Spinal cord (tissue), 10 donors: ENCODE results near the gene TNFRSF14. TPM values are rescaled to one million over a fixed set of nuclear protein-coding genes. Genes with fewer than 3 reads are reported as not detected.
A peak's percentile ranks its signal among the peaks of the same experiment; 100 is the strongest.

Experiments
- DNase-seq, 6 donors: peaks; one replicate each; pipeline versions ENCODE4 v3.0.0 to v3.0.0-alpha.2; 2013 to 2015; ENCODE audit warnings: low spot score in 6 of 6, low read depth in 4 of 6
- H3K27ac ChIP-seq: one replicate; pipeline ENCODE4 v1.5.1; 2013; ENCODE audit warnings: low read depth, low read length, control low read depth
- H3K27me3 ChIP-seq: one replicate; pipeline ENCODE4 v1.6.1; 2013; ENCODE audit warnings: low read length; ENCODE audit not compliant: control insufficient read depth, insufficient read depth
- H3K36me3 ChIP-seq: one replicate; pipeline ENCODE4 v1.6.1; 2013; ENCODE audit warnings: low read length; ENCODE audit not compliant: control insufficient read depth, insufficient read depth
- H3K4me1 ChIP-seq: one replicate; pipeline ENCODE4 v1.6.1; 2013; ENCODE audit warnings: low read length; ENCODE audit not compliant: control insufficient read depth, insufficient read depth
- H3K4me3 ChIP-seq: one replicate; pipeline ENCODE4 v1.5.1; 2013; ENCODE audit warnings: low read depth, low read length, control low read depth
- H3K9me3 ChIP-seq: one replicate; pipeline ENCODE4 v1.6.1; 2013; ENCODE audit warnings: low read length; ENCODE audit not compliant: control insufficient read depth, insufficient read depth
- WGBS: methylation state at CpG from one replicate; pipeline ENCODE4 v1.1.5; 2013; ENCODE audit warnings: missing lambda C conversion rate; ENCODE audit not compliant: insufficient coverage; 5-methylcytosine and 5-hydroxymethylcytosine counted together
- polyA plus RNA-seq, 2 donors: library from polyadenylated mRNA; unstranded; fragments of 120-200 nt; gene quantifications; one replicate each; pipeline ENCODE4 v1.2.1, GENCODE V29; 2013; ENCODE audit not compliant: insufficient read length in 2 of 2
- total RNA-seq, 2 donors: library from RNA; depleted of rRNA in 1 of 2; stranded (reverse); fragments of 120-200 nt in 1 of 2; fragments of >200 nt in 1 of 2; gene quantifications; one replicate each; pipeline versions ENCODE4 v1.2.3 to v1.2.4, GENCODE V29; 2013 to 2014
- donor health status: healthy.

Gene TNFRSF14
- total and polyA plus RNA-seq, 4 donors, result 7.2 to 20.4 (median 12.3) TPM

DNA sequence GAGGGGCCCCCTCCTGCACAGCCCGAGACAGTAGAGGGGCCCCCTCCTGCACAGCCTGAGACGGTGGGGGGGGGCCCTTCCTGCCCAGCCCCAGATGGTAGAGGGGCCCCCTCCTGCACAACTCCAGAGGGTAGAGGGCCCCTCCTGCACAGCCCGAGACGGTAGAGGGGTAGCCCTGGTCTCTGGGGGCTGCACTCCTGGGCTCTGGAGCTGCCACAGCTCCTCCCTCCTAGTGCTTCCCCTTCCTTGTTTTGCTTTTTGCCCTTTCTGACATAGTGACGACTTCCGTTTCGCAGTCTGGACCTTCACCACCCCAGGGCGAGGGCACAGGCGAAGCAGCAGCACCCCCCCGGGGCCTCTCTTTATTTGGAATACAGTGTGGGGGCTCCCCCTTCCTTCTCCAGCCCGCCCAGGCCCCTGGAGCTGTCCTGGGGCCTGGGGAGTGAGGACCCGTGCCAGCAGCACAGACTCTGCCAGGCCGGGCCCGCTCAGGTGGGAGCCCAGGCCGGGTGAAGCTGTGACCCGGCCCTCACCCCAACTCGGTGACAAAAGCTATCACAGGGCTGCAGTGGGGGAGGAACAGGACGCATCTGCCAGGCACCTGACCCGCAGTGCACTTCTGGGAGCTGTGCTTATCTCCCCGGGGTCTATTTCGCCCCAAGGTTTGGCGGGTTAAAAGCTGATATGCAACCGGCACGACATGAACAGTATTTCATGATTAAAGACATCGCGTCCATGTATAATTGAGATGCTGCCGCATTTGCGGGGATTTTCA lies 29.3 kb downstream of the TNFRSF14 start:
- DNase-seq, result peak in 3 of 6 donors; percentile 10 to 81 (median 67)
- no peaks in the 10 kb centered on the region for H3K9me3 ChIP-seq
- H3K4me1 ChIP-seq, result peaks cover 33% of the 10 kb centered on the region
- peak overlapping the region; percentile 92 for H3K27ac ChIP-seq
- H3K36me3 ChIP-seq, result peaks cover 28% of the 10 kb centered on the region
- H3K4me3 ChIP-seq, result peak overlapping the region; percentile 54
- under 1% methylated on average over 21 of the region's 28 CpGs for WGBS
- no peaks in the 10 kb centered on the region for H3K27me3 ChIP-seq

- under 1% methylated on average over 98 of the region's 107 CpGs for WGBS
- Histone ChIP-seq H3K36me3 (peaks cover 33% of the 10 kb centered on the region), H3K4me3 (peak within 1 kb of the TSS; percentile 54), H3K4me1 (peaks cover 33% of the 10 kb centered on the region), H3K27ac (peak within 1 kb of the TSS; percentile 92), H3K27me3 (no peaks in the 10 kb centered on the region), H3K9me3 (no peaks in the 10 kb centered on the region)
- peak; percentile 90 to 99 (median 94) for DNase-seq
Observed at GRCh38 chr1:2586154-2587070, 30.2 kb downstream of the TNFRSF14 start, which contains the start of gene PRXL2B. Gene PRXL2B, plus strand, starts transcription at chr1:2586777. Its CDS starts 109 bp downstream, at chr1:2586886.

- Histone ChIP-seq H3K4me3 (peak overlapping the region; percentile 54), H3K36me3 (peaks cover 33% of the 10 kb centered on the region), H3K4me1 (peaks cover 33% of the 10 kb centered on the region), H3K27ac (no peak overlapping the region), H3K9me3 (no peaks in the 10 kb centered on the region), H3K27me3 (no peaks in the 10 kb centered on the region)
- 8% methylated on average over 48 of the region's 52 CpGs for WGBS
- no peak for DNase-seq
Observed at GRCh38 chr1:2587071-2587859, 31.1 kb downstream of the TNFRSF14 start.

- H3K4me1 ChIP-seq, result peaks cover 33% of the 10 kb centered on the region
- H3K27me3 ChIP-seq, result no peaks in the 10 kb centered on the region
- DNase-seq, result no peak
- no peaks in the 10 kb centered on the region for H3K9me3 ChIP-seq
- peak overlapping the region; percentile 54 for H3K4me3 ChIP-seq
- WGBS, result 83% methylated on average over 19 of the region's 19 CpGs
- H3K36me3 ChIP-seq, result peaks cover 33% of the 10 kb centered on the region
- no peak overlapping the region for H3K27ac ChIP-seq
Observed at GRCh38 chr1:2587860-2588571, 31.8 kb downstream of the TNFRSF14 start.

DNA sequence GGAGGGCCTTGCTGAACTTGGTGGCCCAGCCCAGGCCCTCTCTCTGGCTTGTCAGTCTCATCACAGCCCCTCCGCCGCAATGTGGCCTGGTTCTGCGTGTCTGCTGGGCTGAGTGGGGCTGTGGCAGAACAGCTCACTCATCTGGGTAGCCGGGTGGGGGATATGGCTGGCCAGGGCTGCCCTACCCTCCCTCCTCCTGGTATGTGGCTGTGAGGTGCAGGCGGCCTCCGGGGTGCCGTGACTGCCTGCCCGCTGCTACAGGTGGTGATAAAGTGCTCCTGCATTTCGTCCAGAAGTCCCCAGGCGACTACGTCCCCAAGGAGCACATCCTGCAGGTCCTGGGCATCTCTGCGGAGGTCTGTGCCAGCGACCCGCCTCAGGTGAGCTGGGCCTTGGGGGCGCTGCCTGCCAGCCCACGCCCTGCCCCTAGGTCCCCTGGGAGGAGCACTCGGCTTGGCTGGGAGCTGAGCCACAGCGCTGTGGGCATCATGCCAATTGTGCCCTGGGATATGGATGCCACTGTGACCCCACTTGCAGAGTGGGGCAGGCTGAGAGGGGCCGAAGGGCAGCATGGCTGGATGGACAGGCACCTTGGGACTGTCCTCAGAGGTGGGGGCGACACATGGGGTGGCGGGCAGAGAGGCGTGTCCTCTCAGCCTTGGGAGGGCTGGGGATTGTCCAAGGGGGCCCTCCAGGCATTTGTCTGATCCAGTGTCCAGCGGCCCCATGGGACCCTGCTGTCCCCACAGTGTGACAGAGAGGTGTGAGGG lies 32.7 kb downstream of the TNFRSF14 start:
- Histone ChIP-seq H3K9me3 (no peaks in the 10 kb centered on the region), H3K27me3 (no peaks in the 10 kb centered on the region), H3K27ac (no peak overlapping the region), H3K36me3 (peaks cover 33% of the 10 kb centered on the region), H3K4me1 (peaks cover 40% of the 10 kb centered on the region), H3K4me3 (no peak overlapping the region)
- no peak for DNase-seq
- WGBS, result 85% methylated on average over 21 of the region's 23 CpGs

DNA sequence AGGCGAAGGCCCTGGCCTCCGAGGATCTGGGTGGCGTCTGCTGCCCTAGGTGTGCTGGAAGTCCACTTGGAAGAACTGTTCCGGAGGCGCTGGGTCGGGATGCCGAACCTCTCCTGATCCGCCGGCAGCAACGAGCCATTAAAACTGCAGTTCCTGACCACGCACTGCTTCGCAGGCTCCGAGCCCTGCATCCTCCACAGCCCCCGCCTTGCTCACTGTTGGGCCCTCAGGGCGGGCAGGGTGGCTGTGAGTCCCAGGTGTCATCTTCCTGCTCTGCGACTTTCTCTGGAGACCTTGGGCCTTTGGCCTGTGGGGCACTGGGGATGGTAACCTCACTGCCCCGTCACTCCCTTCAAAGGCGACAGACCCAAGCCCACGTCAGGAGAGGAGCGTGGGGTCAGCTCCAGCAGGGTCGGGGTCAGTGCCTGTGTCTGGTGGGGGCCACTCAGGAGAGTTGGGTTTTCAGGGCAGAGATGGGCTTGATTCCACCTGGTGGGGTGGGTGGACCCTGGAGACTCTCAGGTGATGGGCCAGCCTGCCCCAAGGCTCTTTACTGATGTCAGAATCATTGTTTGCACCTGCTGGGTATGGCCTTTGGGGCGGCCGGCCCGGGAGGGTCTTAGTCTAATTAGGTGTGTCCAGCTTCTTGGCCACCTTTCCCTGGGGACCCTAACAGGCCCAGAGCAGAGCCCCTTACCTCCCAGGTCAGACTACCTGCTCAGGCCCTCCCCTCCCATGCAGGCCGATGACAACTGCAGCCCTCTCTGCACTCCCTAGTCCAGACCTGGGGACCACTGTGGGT lies 33.5 kb downstream of the TNFRSF14 start:
- DNase-seq, result no peak

GRCh38 chr1:2590233-2591141 lies 34.3 kb downstream of the TNFRSF14 start:
- H3K36me3 ChIP-seq, result peaks cover 36% of the 10 kb centered on the region
- 96% methylated on average over 26 of the region's 31 CpGs for WGBS
- H3K27ac ChIP-seq, result no peak overlapping the region
- no peaks in the 10 kb centered on the region for H3K27me3 ChIP-seq
- no peaks in the 10 kb centered on the region for H3K9me3 ChIP-seq
- H3K4me1 ChIP-seq, result peaks cover 37% of the 10 kb centered on the region
- no peak for DNase-seq
- H3K4me3 ChIP-seq, result no peak overlapping the region

More for the DNA sequence above, 33.5 kb downstream of the TNFRSF14 start:
- Histone ChIP-seq H3K4me3 (no peak overlapping the region), H3K9me3 (no peaks in the 10 kb centered on the region), H3K36me3 (peaks cover 33% of the 10 kb centered on the region), H3K4me1 (peaks cover 44% of the 10 kb centered on the region), H3K27ac (no peak overlapping the region), H3K27me3 (no peaks in the 10 kb centered on the region)
- 96% methylated on average over 25 of the region's 25 CpGs for WGBS
